Immature natural killer cell (primary cell): ENCODE results near the gene LRRC39. TPM values are rescaled to one million over a fixed set of nuclear protein-coding genes. Genes with fewer than 3 reads are reported as not detected.
A peak's percentile ranks its signal among the peaks of the same experiment; 100 is the strongest.

Experiments used
- DNase-seq, 3 donors: peaks; one replicate each; pipeline ENCODE4 v3.0.0; 2022; ENCODE audit warnings: mixed read lengths in 1 of 3
- H3K27ac Mint-ChIP-seq, 6 donors: one replicate each; pipeline ENCODE4 v1.8.0; 2020; ENCODE audit warnings: mixed read lengths in 6 of 6, mild to moderate bottlenecking in 5 of 6, inconsistent platforms in 4 of 6, moderate library complexity in 3 of 6
- H3K27me3 Mint-ChIP-seq, 3 donors: one replicate each; pipeline ENCODE4 v1.8.0; 2020 to 2021; ENCODE audit warnings: low read depth in 3 of 3, mild to moderate bottlenecking in 3 of 3, mixed read lengths in 3 of 3, moderate library complexity in 3 of 3, inconsistent platforms in 1 of 3
- H3K36me3 Mint-ChIP-seq, 3 donors: one replicate each; pipeline ENCODE4 v1.8.0; 2020; ENCODE audit warnings: mixed read lengths in 3 of 3, inconsistent platforms in 2 of 3, mild to moderate bottlenecking in 2 of 3
- H3K4me1 Mint-ChIP-seq, 2 donors: one replicate each; pipeline ENCODE4 v1.8.0; 2020; ENCODE audit warnings: inconsistent platforms in 2 of 2, mild to moderate bottlenecking in 2 of 2, mixed read lengths in 2 of 2, moderate library complexity in 1 of 2
- H3K4me3 Mint-ChIP-seq, 5 donors: one replicate each; pipeline ENCODE4 v1.8.0; 2020; ENCODE audit warnings: mild to moderate bottlenecking in 5 of 5, mixed read lengths in 5 of 5, inconsistent platforms in 3 of 5, moderate library complexity in 3 of 5
- H3K9me3 Mint-ChIP-seq, 6 donors: one replicate each; pipeline ENCODE4 v1.8.0; 2020; ENCODE audit warnings: mild to moderate bottlenecking in 6 of 6, mixed read lengths in 6 of 6, inconsistent platforms in 4 of 6, moderate library complexity in 3 of 6
- polyA plus RNA-seq, 3 donors: library from polyadenylated mRNA; unstranded; fragments of 300-500 nt; fragmentation: Illumina TruSeq; gene quantifications; one replicate each; pipeline ENCODE4 v1.2.3, GENCODE V29; 2021

LRRC39 gene
- polyA plus RNA-seq, 3 donors from 2014 or later: not detected

DNA sequence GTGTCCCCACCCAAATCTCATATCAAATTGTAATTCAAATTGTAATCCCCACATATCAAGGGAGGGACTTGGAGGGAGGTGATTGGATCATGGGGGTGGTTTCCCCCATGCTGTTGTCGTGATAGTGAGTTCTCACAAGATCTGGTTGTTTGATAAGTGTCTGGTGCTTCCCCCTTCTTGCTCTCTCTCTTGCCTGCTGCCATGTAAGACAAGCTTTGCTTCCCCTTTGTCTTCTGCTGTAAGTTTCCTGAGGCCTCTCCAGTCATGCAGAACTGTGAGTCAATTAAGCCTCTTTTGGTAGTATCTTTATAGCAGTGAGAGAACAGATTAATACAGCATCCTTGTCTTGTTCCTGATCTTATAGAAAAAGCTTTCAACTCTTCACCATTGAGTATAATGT, 6.5 kb upstream of the LRRC39 start:
- Mint-ChIP-seq H3K36me3 (peaks cover 0 to 13% (median 4%) of the 10 kb centered on the region in 3 donors), H3K9me3 (no peaks in the 10 kb centered on the region), H3K4me1 (no peaks in the 10 kb centered on the region), H3K4me3 (no peak overlapping the region), H3K27me3 (peaks cover 0 to 1% (median 0%) of the 10 kb centered on the region in 3 donors), H3K27ac (no peak overlapping the region)
- DNase-seq: no peak

DNA sequence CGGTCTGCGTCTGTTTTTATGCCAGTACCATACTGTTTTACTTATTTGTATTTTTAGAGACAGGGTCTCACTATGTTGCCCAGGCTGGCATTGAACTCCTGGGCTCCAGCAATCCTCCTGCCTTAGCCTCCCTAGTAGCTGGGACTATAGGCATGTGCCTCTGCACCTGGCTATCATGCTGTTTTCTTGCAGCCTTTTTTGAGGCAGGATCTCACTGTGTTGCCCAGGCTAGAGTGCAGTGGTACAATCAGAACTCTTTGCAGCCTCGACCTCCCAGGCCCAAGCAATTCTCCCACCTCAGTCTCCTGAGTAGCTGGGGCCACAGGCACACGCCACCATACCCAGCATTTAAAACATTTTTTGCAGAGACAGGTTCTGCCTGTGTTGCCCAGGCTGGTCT, 5.3 kb upstream of the LRRC39 start:
- H3K27ac Mint-ChIP-seq: no peak overlapping the region
- no peaks in the 10 kb centered on the region for H3K9me3 Mint-ChIP-seq
- no peak for DNase-seq
- H3K4me1 Mint-ChIP-seq: no peaks in the 10 kb centered on the region
- H3K27me3 Mint-ChIP-seq: peaks cover 0 to 1% (median 0%) of the 10 kb centered on the region in 3 donors
- H3K36me3 Mint-ChIP-seq: peaks cover 0 to 13% (median 4%) of the 10 kb centered on the region in 3 donors
- H3K4me3 Mint-ChIP-seq: no peak overlapping the region

DNA sequence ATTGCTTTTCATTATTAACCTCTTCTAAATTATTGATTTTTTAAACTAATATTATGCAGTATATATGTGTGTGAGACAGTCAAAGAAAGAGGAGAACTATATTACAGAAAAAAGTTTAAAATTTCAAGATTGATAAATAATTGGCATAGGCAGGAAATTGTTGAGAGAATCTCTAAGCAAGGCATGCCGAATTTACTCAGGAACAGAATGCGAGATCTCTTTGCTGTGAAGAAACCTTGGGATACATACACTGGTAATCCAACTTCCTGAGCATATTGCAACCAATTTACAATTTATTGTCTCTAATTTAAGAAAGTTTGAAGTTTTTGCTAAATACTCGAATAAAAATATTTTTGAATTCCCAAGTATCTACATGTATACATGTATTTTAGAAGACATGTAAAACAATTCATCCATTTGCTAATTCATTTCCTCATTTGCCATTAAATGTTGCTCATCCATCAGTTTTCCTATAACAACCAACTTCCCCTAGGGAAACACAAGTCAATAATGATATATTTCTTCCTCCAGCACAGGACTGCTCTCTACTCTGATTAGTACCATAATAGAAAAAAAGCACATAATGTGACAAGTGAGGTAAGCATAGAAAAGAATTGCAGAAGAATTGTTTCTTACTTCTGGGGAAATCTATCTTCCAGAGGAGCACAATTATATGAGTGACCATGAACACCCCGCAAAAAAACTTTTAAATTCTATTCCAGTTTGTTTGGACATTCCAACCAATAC, 588 bp downstream of the LRRC39 start:
- no peak for DNase-seq
- H3K27ac Mint-ChIP-seq: no peak overlapping the region
- H3K27me3 Mint-ChIP-seq: peaks cover 0 to 3% (median 2%) of the 10 kb centered on the region in 3 donors
- no peaks in the 10 kb centered on the region for H3K4me1 Mint-ChIP-seq
- H3K9me3 Mint-ChIP-seq: no peaks in the 10 kb centered on the region
- no peak overlapping the region for H3K4me3 Mint-ChIP-seq
- H3K36me3 Mint-ChIP-seq: peaks cover 0 to 8% (median 0%) of the 10 kb centered on the region in 3 donors

DNA sequence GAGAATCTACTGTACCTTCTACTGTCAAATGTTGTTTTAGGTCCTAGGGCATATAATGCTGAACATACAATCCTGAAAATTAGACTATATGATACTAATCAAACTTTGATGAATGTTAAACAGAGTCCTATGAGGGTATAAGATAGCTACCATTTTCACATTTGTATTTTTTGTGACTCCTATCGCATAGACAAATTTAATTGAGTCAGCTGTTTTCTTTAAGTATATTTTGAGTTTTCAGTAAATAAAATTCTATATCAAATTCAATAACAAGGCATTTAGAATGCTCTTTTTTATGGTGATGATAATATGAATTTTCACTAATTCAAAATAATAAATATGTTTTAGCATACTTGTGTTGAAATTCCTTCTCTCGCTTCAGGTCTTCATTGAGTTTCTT, 10.0 kb downstream of the LRRC39 start:
- Mint-ChIP-seq H3K36me3 (peaks cover 0 to 9% (median 3%) of the 10 kb centered on the region in 3 donors), H3K27ac (no peak overlapping the region), H3K4me1 (no peaks in the 10 kb centered on the region), H3K27me3 (peaks cover 0 to 4% (median 0%) of the 10 kb centered on the region in 3 donors), H3K9me3 (no peaks in the 10 kb centered on the region), H3K4me3 (no peak overlapping the region)
- DNase-seq: no peak

DNA sequence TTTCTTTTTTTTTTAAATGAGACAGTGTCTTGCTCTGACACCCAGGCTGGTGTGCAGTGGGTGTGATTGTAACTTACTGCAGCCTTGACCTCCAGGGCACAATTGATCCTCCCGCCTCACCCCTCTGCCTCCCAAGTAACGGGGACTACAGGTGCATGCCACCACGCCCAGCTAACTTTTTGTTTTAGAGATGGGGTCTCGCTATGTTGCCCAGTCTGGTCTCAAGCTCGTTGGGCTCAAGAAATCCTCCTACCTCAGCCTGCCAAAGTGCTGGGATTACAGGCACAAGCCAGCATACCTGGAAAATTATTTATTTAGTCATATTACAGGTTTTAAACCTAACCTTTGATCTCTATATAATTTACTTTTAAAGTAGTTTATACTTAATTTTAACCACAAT, 13.4 kb downstream of the LRRC39 start:
- no peaks in the 10 kb centered on the region for H3K4me1 Mint-ChIP-seq
- H3K27me3 Mint-ChIP-seq: peaks cover 0 to 4% (median 0%) of the 10 kb centered on the region in 3 donors
- no peak overlapping the region for H3K27ac Mint-ChIP-seq
- no peaks in the 10 kb centered on the region for H3K9me3 Mint-ChIP-seq
- no peak overlapping the region for H3K4me3 Mint-ChIP-seq
- DNase-seq: no peak
- H3K36me3 Mint-ChIP-seq: peaks cover 0 to 13% (median 3%) of the 10 kb centered on the region in 3 donors

DNA sequence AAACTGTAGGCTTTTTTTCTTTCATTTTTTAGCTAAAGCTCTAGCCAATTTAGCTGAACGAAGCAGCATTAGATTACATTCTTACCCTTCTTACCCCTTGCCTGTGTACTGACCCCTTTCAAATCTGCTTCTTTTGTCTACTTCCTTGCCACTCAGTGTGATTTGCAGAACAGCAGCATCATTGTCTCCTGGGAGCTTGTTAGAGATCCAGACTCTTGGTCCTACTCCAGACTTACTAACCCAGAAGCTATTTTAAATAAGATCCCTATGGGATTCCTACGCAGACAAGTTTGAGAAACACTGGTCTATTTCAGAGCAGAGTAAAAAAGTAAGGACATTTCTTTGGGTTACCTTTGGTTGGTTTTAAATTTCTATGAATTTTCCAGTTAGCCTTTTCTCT, 13.8 kb downstream of the LRRC39 start:
- peaks cover 0 to 13% (median 3%) of the 10 kb centered on the region in 3 donors for H3K36me3 Mint-ChIP-seq
- H3K4me1 Mint-ChIP-seq: no peaks in the 10 kb centered on the region
- H3K4me3 Mint-ChIP-seq: no peak overlapping the region
- H3K9me3 Mint-ChIP-seq: no peaks in the 10 kb centered on the region
- H3K27me3 Mint-ChIP-seq: peaks cover 0 to 4% (median 0%) of the 10 kb centered on the region in 3 donors
- DNase-seq: no peak
- H3K27ac Mint-ChIP-seq: no peak overlapping the region

DNA sequence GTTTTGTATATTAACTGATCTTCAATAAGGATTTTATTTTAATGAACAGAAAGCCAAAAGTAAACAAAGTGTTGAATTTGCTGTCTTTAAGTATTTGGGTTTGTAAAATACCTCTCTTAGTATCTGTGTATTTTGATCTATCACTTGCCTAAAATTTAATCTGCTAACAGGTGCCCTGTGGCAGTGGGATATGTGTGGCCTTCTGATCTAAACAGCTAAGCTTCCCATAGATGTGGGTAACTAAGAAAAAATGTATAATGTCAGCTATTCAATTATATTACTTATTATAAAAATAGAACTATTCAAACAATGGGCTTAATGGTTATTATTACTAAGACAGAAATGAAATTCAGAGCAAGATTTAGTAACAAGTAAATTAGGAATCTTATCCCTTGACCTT, 15.2 kb downstream of the LRRC39 start:
- Mint-ChIP-seq H3K9me3 (no peaks in the 10 kb centered on the region), H3K27me3 (peaks cover 0 to 4% (median 0%) of the 10 kb centered on the region in 3 donors), H3K4me1 (no peaks in the 10 kb centered on the region), H3K27ac (no peak overlapping the region), H3K36me3 (peaks cover 0 to 13% (median 3%) of the 10 kb centered on the region in 3 donors), H3K4me3 (no peak overlapping the region)
- DNase-seq: no peak

DNA sequence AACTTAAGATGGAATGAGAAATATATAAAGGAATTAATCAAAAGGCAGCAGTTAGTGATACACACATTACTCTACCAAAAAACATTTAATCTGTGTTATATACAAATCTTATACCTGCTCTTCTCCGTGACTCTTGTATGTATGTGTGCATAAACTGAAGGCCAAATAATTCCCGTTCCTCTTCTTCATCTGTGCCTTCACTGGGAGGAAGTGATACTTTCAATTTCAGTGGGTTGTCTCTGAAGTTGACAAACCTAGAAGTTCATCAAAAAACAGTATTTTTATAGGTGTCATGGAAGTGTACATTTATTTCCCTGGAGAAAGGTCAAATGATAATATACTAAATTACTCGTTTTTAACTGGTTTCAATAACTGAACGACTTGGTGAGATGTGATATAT, 25.8 kb downstream of the LRRC39 start:
- Mint-ChIP-seq H3K9me3 (no peaks in the 10 kb centered on the region), H3K36me3 (peaks cover 10 to 17% (median 12%) of the 10 kb centered on the region in 3 donors), H3K4me1 (peaks cover 0 to 5% of the 10 kb centered on the region in 2 donors), H3K27me3 (peaks cover 0 to 1% (median 0%) of the 10 kb centered on the region in 3 donors), H3K27ac (peak overlapping the region in 3 of 6 donors; percentile 25 to 80 (median 71)), H3K4me3 (no peak overlapping the region)
- no peak for DNase-seq

DNA sequence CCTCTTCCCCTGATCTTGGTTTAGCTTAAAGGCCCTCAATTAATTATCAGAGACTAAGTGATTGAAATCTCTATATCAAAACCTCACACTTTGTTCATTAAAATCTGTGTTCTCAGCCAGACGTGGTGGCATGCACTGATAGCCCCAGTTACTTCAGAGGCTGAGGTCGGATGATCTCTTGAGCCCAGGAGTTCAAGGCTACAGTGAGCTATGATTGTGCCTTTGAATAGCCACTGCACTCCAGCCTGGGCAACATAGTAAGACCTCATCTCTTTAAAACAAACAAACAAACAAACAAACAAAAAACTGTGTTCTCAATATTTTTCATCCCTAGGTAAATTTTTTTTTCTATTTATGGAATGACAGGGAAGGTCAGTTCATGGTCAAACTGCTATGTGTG, 26.4 kb downstream of the LRRC39 start:
- DNase-seq: no peak
- no peak overlapping the region for H3K4me3 Mint-ChIP-seq
- H3K4me1 Mint-ChIP-seq: peaks cover 0 to 5% of the 10 kb centered on the region in 2 donors
- peak overlapping the region in 1 of 6 donors; percentile 51 for H3K27ac Mint-ChIP-seq
- H3K9me3 Mint-ChIP-seq: no peaks in the 10 kb centered on the region
- peaks cover 0 to 1% (median 0%) of the 10 kb centered on the region in 3 donors for H3K27me3 Mint-ChIP-seq
- peaks cover 10 to 19% (median 15%) of the 10 kb centered on the region in 3 donors for H3K36me3 Mint-ChIP-seq

DNA sequence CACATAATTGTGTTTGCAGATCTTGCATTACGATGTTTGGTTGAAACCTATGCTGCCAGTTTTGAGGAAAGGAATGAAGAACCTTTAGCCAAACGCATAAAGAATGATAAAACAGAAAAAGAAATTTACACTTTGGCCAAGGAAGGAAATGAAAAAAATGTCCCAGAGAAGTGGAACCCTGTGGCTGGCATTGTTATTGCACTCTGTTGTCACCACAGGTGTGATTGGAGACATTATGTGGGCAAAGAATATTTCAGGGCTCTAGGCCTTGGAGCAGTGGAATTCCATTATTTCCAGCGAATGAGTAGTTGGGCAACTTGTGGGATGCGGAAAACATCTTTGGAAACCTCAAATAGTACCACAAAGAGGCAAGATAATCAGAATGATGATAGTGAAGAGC, 30.2 kb downstream of the LRRC39 start:
- Mint-ChIP-seq H3K27ac (peak overlapping the region in 1 of 6 donors; percentile 63), H3K4me3 (no peak overlapping the region)

DNA sequence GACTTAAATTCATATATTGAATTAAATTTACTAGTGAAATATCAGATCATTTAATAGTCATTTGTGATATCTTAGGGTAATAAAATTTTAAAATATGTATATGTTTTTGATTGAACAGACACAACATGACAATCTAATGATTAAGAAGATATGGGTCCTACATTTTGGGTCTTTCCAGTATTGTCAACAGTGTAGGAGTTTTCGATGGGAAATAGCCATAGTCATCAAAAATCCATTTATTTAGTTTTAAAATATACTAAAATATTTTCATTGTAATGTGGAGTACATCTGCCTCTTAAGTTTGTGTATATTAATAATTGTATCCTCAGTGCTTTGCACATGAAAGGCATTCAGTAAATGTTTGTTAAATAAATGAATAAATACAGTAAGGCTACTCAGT, 31.1 kb downstream of the LRRC39 start:
- Mint-ChIP-seq H3K4me3 (no peak overlapping the region), H3K27me3 (peaks cover 0 to 1% (median 0%) of the 10 kb centered on the region in 3 donors), H3K27ac (no peak overlapping the region), H3K9me3 (no peaks in the 10 kb centered on the region), H3K4me1 (no peaks in the 10 kb centered on the region), H3K36me3 (peaks cover 28 to 45% (median 40%) of the 10 kb centered on the region in 3 donors)
- no peak for DNase-seq

More for the DNA sequence above, 30.2 kb downstream of the LRRC39 start:
- no peak for DNase-seq
- Mint-ChIP-seq H3K27me3 (peaks cover 0 to 1% (median 0%) of the 10 kb centered on the region in 3 donors), H3K36me3 (peaks cover 21 to 37% (median 33%) of the 10 kb centered on the region in 3 donors), H3K4me1 (peaks cover 0 to 5% of the 10 kb centered on the region in 2 donors), H3K9me3 (no peaks in the 10 kb centered on the region)

DNA sequence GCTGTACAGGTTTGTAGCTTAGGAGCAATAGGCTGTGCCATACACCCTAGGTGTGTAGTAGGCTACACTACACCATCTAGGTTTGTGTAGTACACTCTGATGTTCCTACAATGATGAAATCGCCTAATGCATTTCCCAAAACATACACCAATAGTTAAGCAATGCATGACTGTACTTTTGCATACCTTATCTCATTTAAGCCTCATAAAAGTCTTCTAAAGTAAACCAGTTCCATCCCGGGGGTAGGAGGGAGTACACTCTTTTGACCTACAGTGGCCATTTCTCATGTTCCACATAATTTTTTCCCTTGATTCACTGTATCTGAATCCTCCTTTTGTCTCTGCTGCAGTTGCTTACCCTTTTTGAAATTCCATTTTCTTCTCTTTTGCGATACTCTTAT, 32.9 kb downstream of the LRRC39 start:
- Mint-ChIP-seq H3K36me3 (peaks cover 29 to 50% (median 46%) of the 10 kb centered on the region in 3 donors), H3K27me3 (peaks cover 0 to 1% (median 0%) of the 10 kb centered on the region in 3 donors), H3K4me1 (no peaks in the 10 kb centered on the region), H3K27ac (peak overlapping the region in 1 of 6 donors; percentile 5), H3K9me3 (no peaks in the 10 kb centered on the region), H3K4me3 (no peak overlapping the region)
- no peak for DNase-seq

DNA sequence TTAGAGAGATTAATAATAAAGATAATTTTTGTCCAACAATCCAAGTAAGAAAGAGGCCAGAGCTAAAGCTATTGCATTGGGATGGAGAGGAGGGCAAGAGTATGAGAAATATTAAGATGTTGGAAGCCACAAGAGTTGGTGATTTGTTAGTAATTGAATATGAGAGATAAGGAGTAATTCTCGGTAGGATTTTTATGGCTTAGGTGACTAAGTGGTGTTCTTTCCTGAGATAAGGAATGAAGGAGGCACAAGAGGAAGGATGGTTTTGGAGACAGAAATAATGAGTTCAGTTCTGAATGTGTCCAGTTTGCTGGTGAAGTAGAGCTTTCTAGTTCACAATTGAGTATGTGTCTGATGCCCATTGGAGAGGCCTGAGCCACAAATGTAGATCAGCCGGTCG, 35.7 kb downstream of the LRRC39 start:
- H3K27ac Mint-ChIP-seq: peak overlapping the region in 1 of 6 donors; percentile 36
- no peaks in the 10 kb centered on the region for H3K9me3 Mint-ChIP-seq
- H3K4me1 Mint-ChIP-seq: no peaks in the 10 kb centered on the region
- H3K4me3 Mint-ChIP-seq: no peak overlapping the region
- H3K27me3 Mint-ChIP-seq: no peaks in the 10 kb centered on the region
- DNase-seq: no peak
- H3K36me3 Mint-ChIP-seq: peaks cover 24 to 56% (median 46%) of the 10 kb centered on the region in 3 donors

DNA sequence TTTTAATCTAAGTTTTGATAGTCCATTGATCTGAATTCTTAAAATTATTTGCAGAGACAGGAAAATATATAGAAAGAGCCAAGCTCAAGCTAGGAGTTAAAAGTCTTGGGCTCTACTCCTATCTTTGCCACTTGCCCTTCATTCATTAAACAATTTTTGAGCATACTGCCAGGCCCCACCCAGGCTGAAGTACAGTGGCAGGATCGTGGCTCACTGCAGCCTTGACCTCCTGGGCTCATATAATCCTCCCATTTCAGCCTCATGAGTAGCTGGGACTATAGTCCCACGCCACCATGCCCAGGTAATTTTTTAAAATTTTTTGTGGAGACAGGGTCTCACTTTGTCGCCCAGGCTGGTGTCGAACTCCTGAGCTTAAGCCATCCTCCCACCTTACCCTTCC, 36.9 kb downstream of the LRRC39 start:
- no peaks in the 10 kb centered on the region for H3K27me3 Mint-ChIP-seq
- DNase-seq: no peak
- peaks cover 24 to 53% (median 43%) of the 10 kb centered on the region in 3 donors for H3K36me3 Mint-ChIP-seq
- H3K27ac Mint-ChIP-seq: no peak overlapping the region
- no peak overlapping the region for H3K4me3 Mint-ChIP-seq
- no peaks in the 10 kb centered on the region for H3K9me3 Mint-ChIP-seq
- H3K4me1 Mint-ChIP-seq: no peaks in the 10 kb centered on the region
